ENCODE data around the gene LYST. TPM values are rescaled to one million over a fixed set of nuclear protein-coding genes. Genes with fewer than 3 reads are reported as not detected.

The LYST gene
- total and polyA plus RNA-seq, 2 of the 8 experiments (the other 6 are each of a cell fraction or from before 2014, with no cell fraction given), result 0.29 to 0.58 TPM

DNA sequence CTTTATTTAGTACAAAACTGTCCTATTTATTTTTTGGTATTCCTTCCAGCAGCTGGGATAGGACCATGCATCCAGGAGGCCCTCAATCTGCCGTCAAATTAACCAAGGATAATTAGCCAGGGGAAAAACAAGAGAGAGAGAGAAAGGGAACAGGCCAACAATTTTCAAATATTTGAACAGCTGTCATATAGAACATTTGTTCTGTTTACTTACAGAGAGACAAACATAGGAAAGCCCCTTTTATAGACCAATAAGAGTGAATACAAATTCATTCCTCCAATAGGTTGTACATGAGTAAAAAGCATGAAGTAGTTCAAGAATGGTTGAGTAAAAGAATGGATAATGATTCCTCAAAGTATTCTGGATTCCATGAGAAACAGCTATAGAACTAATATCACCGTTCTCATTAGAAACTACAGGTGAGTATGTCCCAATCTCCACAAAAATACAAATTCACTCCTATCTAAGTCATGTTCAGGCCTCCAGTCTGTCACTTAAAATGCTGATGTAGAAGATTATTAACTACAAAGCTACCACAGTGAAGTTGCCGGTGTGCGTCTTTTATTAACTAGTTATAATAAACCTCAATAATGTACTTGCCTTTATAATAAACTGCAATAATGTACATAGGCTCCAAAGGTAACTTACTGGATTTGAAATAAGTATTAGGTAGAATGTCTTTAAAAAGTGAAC is 152.4 kb downstream of the LYST start:
- Histone ChIP-seq H4K8ac (ENCODE audit: extremely low read depth, insufficient read depth, low read length) (no peak overlapping the region), H2BK12ac (ENCODE audit: low read depth, low read length) (no peak overlapping the region), H3K9me3 (ENCODE audit: insufficient read depth in 2 of 2, low read depth in 1 of 2, low read length in 1 of 2) (no peaks in the 10 kb centered on the region), H3K14ac (ENCODE audit: insufficient read length) (no peak overlapping the region), H2AFZ (ENCODE audit: low read length) (no peak overlapping the region), H3K27me3 (replicated peaks in 1 of 4; ENCODE audit: control insufficient read depth in 3 of 4, extremely low read depth in 1 of 4, insufficient read depth in 3 of 4, low read length in 3 of 4) (no peaks in the 10 kb centered on the region), H3K4me2 (ENCODE audit: insufficient read depth in 1 of 2, low read depth in 2 of 2, low read length in 2 of 2) (no peak overlapping the region), H3K23ac (ENCODE audit: insufficient read length) (no peak overlapping the region), H3K4ac (replicated peaks; ENCODE audit: insufficient read length, low read depth, low read length) (no peak overlapping the region), H2BK20ac (ENCODE audit: low read length) (no peak overlapping the region), H3K56ac (replicated peaks; ENCODE audit: insufficient read length, low read depth, low read length) (no peak overlapping the region), H2AK5ac (ENCODE audit: low read depth, low read length) (no peak overlapping the region), H4K5ac (ENCODE audit: insufficient read length, low read depth, low read length) (no peak overlapping the region), H3K79me2 (ENCODE audit: control insufficient read depth in 1 of 2, insufficient read depth in 2 of 2, low read length in 2 of 2) (no peaks in the 10 kb centered on the region), H3K4me1 (replicated peaks in 1 of 4; ENCODE audit: control insufficient read depth in 3 of 4, insufficient read depth in 4 of 4, low read length in 3 of 4) (no peaks in the 10 kb centered on the region), H3K18ac (ENCODE audit: extremely low read depth, low read length) (no peak overlapping the region), H3K79me1 (ENCODE audit: low read depth, low read length) (no peaks in the 10 kb centered on the region), H2BK5ac (ENCODE audit: low read depth, low read length) (no peak overlapping the region), H3K23me2 (ENCODE audit: low read depth, low read length) (no peaks in the 10 kb centered on the region), H3K36me3 (ENCODE audit: control insufficient read depth in 2 of 4, insufficient read depth in 4 of 4, low read length in 3 of 4) (no peaks in the 10 kb centered on the region), H3K4me3 (ENCODE audit: extremely low read depth in 1 of 4, insufficient read depth in 2 of 4, low read depth in 3 of 4, low read length in 4 of 4) (no peak overlapping the region), H2BK15ac (ENCODE audit: low read length) (no peak overlapping the region), H4K20me1 (replicated peaks in 1 of 2; ENCODE audit: control insufficient read depth in 1 of 2, insufficient read depth in 2 of 2, low read length in 2 of 2) (no peaks in the 10 kb centered on the region), H3K9ac (replicated peaks in 1 of 4; ENCODE audit: extremely low read depth in 1 of 4, low read depth in 3 of 4, low read length in 3 of 4) (no peak overlapping the region), H4K91ac (replicated peaks; ENCODE audit: insufficient read length, low read length) (no peak overlapping the region), H2BK120ac (replicated peaks; ENCODE audit: low read depth, low read length) (no peak overlapping the region), H3K27ac (ENCODE audit: low read depth, low read length) (no peak overlapping the region)
- FAIRE-seq, result no peak
- TF ChIP-seq RBBP5 (IDR thresholded peaks at IDR 0.05; ENCODE audit: borderline replicate concordance, low read depth, low read length) (no peak), MAFK (IDR thresholded peaks at IDR 0.05; ENCODE audit: low read depth, low read length) (no peak), CBX8 (IDR thresholded peaks at IDR 0.05; ENCODE audit: borderline replicate concordance, low read depth, low read length) (no peak), TCF12 (IDR thresholded peaks at IDR 0.05; ENCODE audit: low read depth, low read length) (no peak), TAF1 (IDR thresholded peaks at IDR 0.05; ENCODE audit: low read depth, low read length) (no peak), POLR2A (IDR thresholded peaks at IDR 0.05; ENCODE audit: control extremely low read depth in 1 of 2, low read depth in 2 of 2, low read length in 2 of 2) (no peak), SP1 (IDR thresholded peaks at IDR 0.05; ENCODE audit: low read depth, low read length) (no peak), TBP (IDR thresholded peaks at IDR 0.05; ENCODE audit: low read depth, low read length) (no peak), ATF3 (IDR thresholded peaks at IDR 0.05; ENCODE audit: insufficient read depth, low read depth, low read length) (no peak), CBX5 (IDR thresholded peaks at IDR 0.05; ENCODE audit: low read depth, low read length) (no peak), CHD1 (IDR thresholded peaks at IDR 0.05; ENCODE audit: low read depth, low read length) (no peak)
- TF ChIP-seq, protein P1, sequence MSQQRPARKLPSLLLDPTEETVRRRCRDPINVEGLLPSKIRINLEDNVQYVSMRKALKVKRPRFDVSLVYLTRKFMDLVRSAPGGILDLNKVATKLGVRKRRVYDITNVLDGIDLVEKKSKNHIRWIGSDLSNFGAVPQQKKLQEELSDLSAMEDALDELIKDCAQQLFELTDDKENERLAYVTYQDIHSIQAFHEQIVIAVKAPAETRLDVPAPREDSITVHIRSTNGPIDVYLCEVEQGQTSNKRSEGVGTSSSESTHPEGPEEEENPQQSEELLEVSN (IDR thresholded peaks at IDR 0.05), result no peak
- CTCF ChIA-PET (ENCODE audit: partially characterized antibody), result no interaction called here
- DNase-seq (ENCODE audit: low read depth in 1 of 2, low spot score in 2 of 2), result no peak
- WGBS, 2 experiments (ENCODE audit: extremely low coverage in 1 of 2, insufficient coverage in 1 of 2, insufficient read length in 1 of 2, insufficient replicate concordance in 2 of 2, low coverage in 1 of 2, low lambda C conversion rate in 2 of 2, missing lambda C conversion rate in 1 of 2), result 93% methylated on average over 4 of the region's 4 CpGs; no CpG with 5 or more reads in 1 of the 2 experiments
- POLR2A ChIA-PET (ENCODE audit: partially characterized antibody), result no interaction called here

Data from H1 (cell line).